Measurements from ENCODE around the gene FNDC8. TPM values are rescaled to one million over a fixed set of nuclear protein-coding genes. Genes with fewer than 3 reads are reported as not detected.

FNDC8 gene
- total RNA-seq, 2 donors from 2014 or later: not detected

GRCh38 chr17:35116845-35117244 is 4.6 kb upstream of the FNDC8 start:
- H3K36me3 ChIP-seq: no peaks in the 10 kb centered on the region
- no peaks in the 10 kb centered on the region for H3K9me3 ChIP-seq
- H3K27ac ChIP-seq: no peak overlapping the region
- no peak for TF ChIP-seq CTCF (IDR thresholded peaks at IDR 0.05)
- no peak overlapping the region for H3K9ac ChIP-seq (ENCODE audit: low read depth in 2 of 2, low read length in 2 of 2)
- H3K4me1 ChIP-seq: peaks cover 5% of the 10 kb centered on the region
- intact Hi-C loops (cut with DNase I): loop anchor here (5.0 kb wide), 1 partner anchor 695 kb away; no protein-coding TSS in a partner anchor
- DNase-seq: no peak
- no peak overlapping the region for H3K4me3 ChIP-seq
- no peaks in the 10 kb centered on the region for H3K27me3 ChIP-seq

- Histone ChIP-seq H3K9ac (ENCODE audit: low read depth in 2 of 2, low read length in 2 of 2) (no peak overlapping the region), H3K9me3 (no peaks in the 10 kb centered on the region), H3K4me3 (no peak overlapping the region), H3K27ac (no peak overlapping the region), H3K4me1 (peaks cover 5% of the 10 kb centered on the region), H3K27me3 (no peaks in the 10 kb centered on the region), H3K36me3 (no peaks in the 10 kb centered on the region)
- intact Hi-C loops (cut with DNase I): loop anchor here (2.0 to 5.0 kb wide), 2 partner anchors 119 to 696 kb away; no protein-coding TSS in a partner anchor
- TF ChIP-seq CTCF (IDR thresholded peaks at IDR 0.05): no peak
- no peak for DNase-seq
These were observed 3.4 kb upstream of the FNDC8 start for GRCh38 chr17:35117984-35118383.

- no peaks in the 10 kb centered on the region for H3K27me3 ChIP-seq
- intact Hi-C loops (cut with DNase I): loop anchor here (2.0 to 5.0 kb wide), 3 partner anchors 121 to 697 kb away; no protein-coding TSS in a partner anchor
- H3K9me3 ChIP-seq: no peaks in the 10 kb centered on the region
- peak within 1 kb of the TSS; percentile 82 to 89 for H3K9ac ChIP-seq (ENCODE audit: low read depth in 2 of 2, low read length in 2 of 2)
- H3K36me3 ChIP-seq: no peaks in the 10 kb centered on the region
- H3K4me1 ChIP-seq: peaks cover 5% of the 10 kb centered on the region
- TF ChIP-seq CTCF (IDR thresholded peaks at IDR 0.05): peak; percentile 90
- DNase-seq: peak; percentile 63
- peak within 1 kb of the TSS; percentile 77 for H3K4me3 ChIP-seq
- peak within 1 kb of the TSS; percentile 72 for H3K27ac ChIP-seq
These were observed 1.8 kb upstream of the FNDC8 start, which contains the start of gene RAD51D for GRCh38 chr17:35119370-35120165. Gene RAD51D, minus strand, starts transcription at chr17:35119860. Its CDS starts 247 bp downstream, at chr17:35119613.

GRCh38 chr17:35127751-35128514 is 6.5 kb downstream of the FNDC8 start:
- Histone ChIP-seq H3K4me3 (no peak overlapping the region), H3K27ac (no peak overlapping the region), H3K36me3 (no peaks in the 10 kb centered on the region), H3K9me3 (no peaks in the 10 kb centered on the region), H3K9ac (ENCODE audit: low read depth in 2 of 2, low read length in 2 of 2) (no peak overlapping the region), H3K27me3 (no peaks in the 10 kb centered on the region), H3K4me1 (no peaks in the 10 kb centered on the region)
- TF ChIP-seq CTCF (IDR thresholded peaks at IDR 0.05): no peak
- no peak for DNase-seq
- intact Hi-C loops (cut with DNase I): no loop called here

GRCh38 chr17:35129154-35129972 is 7.9 kb downstream of the FNDC8 start:
- no peak overlapping the region for H3K4me3 ChIP-seq
- H3K9ac ChIP-seq (ENCODE audit: low read depth in 2 of 2, low read length in 2 of 2): no peak overlapping the region
- intact Hi-C loops (cut with DNase I): no loop called here
- DNase-seq: no peak
- no peaks in the 10 kb centered on the region for H3K36me3 ChIP-seq
- no peak for TF ChIP-seq CTCF (IDR thresholded peaks at IDR 0.05)
- H3K4me1 ChIP-seq: no peaks in the 10 kb centered on the region
- H3K27me3 ChIP-seq: no peaks in the 10 kb centered on the region
- H3K9me3 ChIP-seq: no peaks in the 10 kb centered on the region
- no peak overlapping the region for H3K27ac ChIP-seq

Data from colonic mucosa (tissue), 4 donors.